Activated T-cell treated with anti-CD3 and anti-CD28 coated beads, Interleukin-2, amount 50 U/mL, for 72 hours (primary cell): Measurements from ENCODE around the gene PCDHGA1. TPM values are rescaled to one million over a fixed set of nuclear protein-coding genes. Genes with fewer than 3 reads are reported as not detected.
"Not testable (repeated sequence)": the region's sequence is repeated elsewhere in the genome, so short reads cannot be mapped to it uniquely, and the experiment has no call there.

Experiments used
- ATAC-seq, 2 donors: fragments of 150-1000 bp; cut with Tn5 transposase; replicated peaks in 1 of 2; 2 replicates each; pipeline ENCODE4 v1.10.0; 2021; ENCODE audit warnings: moderate library complexity in 2 of 2, mild to moderate bottlenecking in 1 of 2
- DNase-seq, 2 donors: peaks; one replicate each; pipeline ENCODE4 v3.0.0; 2021 to 2022; ENCODE audit warnings: mixed read lengths in 1 of 2
- H3K27ac Mint-ChIP-seq: one replicate; pipeline ENCODE4 v1.8.0; 2022; ENCODE audit warnings: mild to moderate bottlenecking, moderate library complexity, mixed read lengths
- H3K27me3 Mint-ChIP-seq: one replicate; pipeline ENCODE4 v1.8.0; 2022; ENCODE audit warnings: low read depth, mixed read lengths
- H3K36me3 Mint-ChIP-seq, 2 donors: one replicate each; pipeline ENCODE4 v1.8.0; 2022; ENCODE audit warnings: mixed read lengths in 2 of 2, mild to moderate bottlenecking in 1 of 2; ENCODE audit not compliant: insufficient read depth in 2 of 2
- H3K4me1 Mint-ChIP-seq: one replicate; pipeline ENCODE4 v1.8.0; 2022; ENCODE audit warnings: low read depth, mixed read lengths
- H3K4me3 Mint-ChIP-seq, 2 donors: one replicate each; pipeline ENCODE4 v1.8.0; 2022; ENCODE audit warnings: mild to moderate bottlenecking in 2 of 2, mixed read lengths in 2 of 2, moderate library complexity in 2 of 2
- H3K9me3 Mint-ChIP-seq, 2 donors: one replicate each; pipeline ENCODE4 v1.8.0; 2022; ENCODE audit warnings: mixed read lengths in 2 of 2
- total RNA-seq, 2 donors: library from RNA; stranded (reverse); gene quantifications; one replicate each; pipeline ENCODE4 v1.2.3, GENCODE V29; 2022

PCDHGA1 gene
- total RNA-seq, 2 donors from 2014 or later, result 0.05 TPM

- Mint-ChIP-seq H3K27ac (peak within 1 kb of the TSS; percentile 82), H3K4me3 (peak within 1 kb of the TSS; percentile 91 to 92), H3K27me3 (peaks cover 79% of the 10 kb centered on the region), H3K36me3 (peaks cover 17 to 28% of the 10 kb centered on the region in 2 donors), H3K9me3 (peaks cover 10 to 12% of the 10 kb centered on the region in 2 donors), H3K4me1 (peaks cover 35% of the 10 kb centered on the region)
- DNase-seq (peak; percentile 61 to 69), ATAC-seq (peak; percentile 80 to 81)
Observed at GRCh38 chr5:141412854-141413539, 82.7 kb downstream of the PCDHGA1 start, which contains the start of gene PCDHGA10. Gene PCDHGA10 (plus strand): TSS chr5:141412987. CDS start chr5:141413176, 189 bp downstream.

GRCh38 chr5:141413540-141414069 is 83.3 kb downstream of the PCDHGA1 start:
- peaks cover 79% of the 10 kb centered on the region for H3K27me3 Mint-ChIP-seq
- ATAC-seq, result no peak
- H3K4me1 Mint-ChIP-seq, result peaks cover 37% of the 10 kb centered on the region
- peaks cover 12 to 13% of the 10 kb centered on the region in 2 donors for H3K9me3 Mint-ChIP-seq
- peak overlapping the region; percentile 82 for H3K27ac Mint-ChIP-seq
- H3K4me3 Mint-ChIP-seq, result peak overlapping the region; percentile 91 to 92
- no peak for DNase-seq
- peaks cover 20 to 29% of the 10 kb centered on the region in 2 donors for H3K36me3 Mint-ChIP-seq

GRCh38 chr5:141414548-141415274 is 84.4 kb downstream of the PCDHGA1 start:
- H3K4me3 Mint-ChIP-seq, result peak overlapping the region; percentile 19 to 37
- not testable (repeated sequence) for DNase-seq, ATAC-seq, H3K27ac Mint-ChIP-seq, H3K9me3 Mint-ChIP-seq
- peaks cover 80% of the 10 kb centered on the region for H3K27me3 Mint-ChIP-seq
- peaks cover 32% of the 10 kb centered on the region for H3K4me1 Mint-ChIP-seq
- peaks cover 20 to 27% of the 10 kb centered on the region in 2 donors for H3K36me3 Mint-ChIP-seq

GRCh38 chr5:141415275-141415618 is 84.9 kb downstream of the PCDHGA1 start:
- DNase-seq, result not testable (repeated sequence)
- H3K9me3 Mint-ChIP-seq, result peaks cover 8 to 11% of the 10 kb centered on the region in 2 donors

GRCh38 chr5:141417494-141418172 is 87.3 kb downstream of the PCDHGA1 start, which contains the start of gene PCDHGB7:
Gene PCDHGB7 (plus strand): TSS chr5:141417677. CDS start chr5:141417860, 183 bp downstream.
- H3K4me3 Mint-ChIP-seq, result peak within 1 kb of the TSS; percentile 77 to 86
- H3K4me1 Mint-ChIP-seq, result peaks cover 46% of the 10 kb centered on the region
- not testable (repeated sequence) for H3K9me3 Mint-ChIP-seq
- ATAC-seq (peak; percentile 77 to 79), DNase-seq (peak; percentile 67 to 71)
- peak within 1 kb of the TSS; percentile 77 for H3K27ac Mint-ChIP-seq
- peaks cover 17 to 43% of the 10 kb centered on the region in 2 donors for H3K36me3 Mint-ChIP-seq
- H3K27me3 Mint-ChIP-seq, result peaks cover 90% of the 10 kb centered on the region

More at GRCh38 chr5:141415275-141415618, 84.9 kb downstream of the PCDHGA1 start:
- H3K27ac Mint-ChIP-seq, ATAC-seq: not testable (repeated sequence)
- Mint-ChIP-seq H3K4me1 (peaks cover 32% of the 10 kb centered on the region), H3K4me3 (peak overlapping the region; percentile 37 to 59), H3K36me3 (peaks cover 19 to 28% of the 10 kb centered on the region in 2 donors), H3K27me3 (peaks cover 80% of the 10 kb centered on the region)

- Mint-ChIP-seq H3K27ac (no peak overlapping the region), H3K36me3 (peaks cover 23 to 35% of the 10 kb centered on the region in 2 donors), H3K4me1 (peaks cover 31% of the 10 kb centered on the region), H3K27me3 (peaks cover 86% of the 10 kb centered on the region), H3K4me3 (no peak overlapping the region), H3K9me3 (peaks cover 8 to 14% of the 10 kb centered on the region in 2 donors)
- ATAC-seq, result no peak
- DNase-seq, result no peak
Observed at GRCh38 chr5:141419074-141419880, 89.0 kb downstream of the PCDHGA1 start.

- Mint-ChIP-seq H3K27me3 (peaks cover 85% of the 10 kb centered on the region), H3K4me1 (peaks cover 20% of the 10 kb centered on the region), H3K9me3 (peaks cover 5 to 12% of the 10 kb centered on the region in 2 donors), H3K27ac (peak within 1 kb of the TSS; percentile 80), H3K4me3 (peak within 1 kb of the TSS; percentile 85 to 87), H3K36me3 (peaks cover 19 to 34% of the 10 kb centered on the region in 2 donors)
- peak; percentile 48 to 49 for ATAC-seq
- peak; percentile 56 to 58 for DNase-seq
Observed at GRCh38 chr5:141420855-141421488, 90.7 kb downstream of the PCDHGA1 start, which contains the start of gene PCDHGA11. Gene PCDHGA11 (plus strand): TSS chr5:141421051. CDS start chr5:141421228, 177 bp downstream.

GRCh38 chr5:141421489-141421855 is 91.2 kb downstream of the PCDHGA1 start:
- Mint-ChIP-seq H3K4me1 (peaks cover 20% of the 10 kb centered on the region), H3K4me3 (peak overlapping the region; percentile 85 to 87), H3K36me3 (peaks cover 19 to 34% of the 10 kb centered on the region in 2 donors), H3K27ac (peak overlapping the region; percentile 38), H3K27me3 (peaks cover 88% of the 10 kb centered on the region), H3K9me3 (peaks cover 5 to 12% of the 10 kb centered on the region in 2 donors)
- DNase-seq (no peak), ATAC-seq (no peak)

- DNase-seq, result no peak
- H3K27ac Mint-ChIP-seq, result no peak overlapping the region
- H3K4me1 Mint-ChIP-seq, result peaks cover 18% of the 10 kb centered on the region
- peaks cover 5 to 12% of the 10 kb centered on the region in 2 donors for H3K9me3 Mint-ChIP-seq
- no peak overlapping the region for H3K4me3 Mint-ChIP-seq
- peaks cover 18 to 34% of the 10 kb centered on the region in 2 donors for H3K36me3 Mint-ChIP-seq
- H3K27me3 Mint-ChIP-seq, result peaks cover 87% of the 10 kb centered on the region
- ATAC-seq, result no peak
Observed at GRCh38 chr5:141422742-141423291, 92.5 kb downstream of the PCDHGA1 start.

GRCh38 chr5:141427783-141428426 is 97.6 kb downstream of the PCDHGA1 start:
- DNase-seq (no peak), ATAC-seq (no peak)
- Mint-ChIP-seq H3K27me3 (peaks cover 75% of the 10 kb centered on the region), H3K4me3 (no peak overlapping the region), H3K4me1 (peaks cover 21% of the 10 kb centered on the region), H3K36me3 (peaks cover 16 to 22% of the 10 kb centered on the region in 2 donors), H3K9me3 (peaks cover 10 to 13% of the 10 kb centered on the region in 2 donors), H3K27ac (no peak overlapping the region)
